Activated T-helper 1 cell treated with Interleukin-2 at 50 U/mL for 16 hours (primary cell): ENCODE results near the gene NFASC.

Source experiments
- DNase-seq: peaks from one replicate; pipeline ENCODE4 v3.0.0-alpha.2; 2020; ENCODE audit warnings: low read depth

The NFASC gene

DNA sequence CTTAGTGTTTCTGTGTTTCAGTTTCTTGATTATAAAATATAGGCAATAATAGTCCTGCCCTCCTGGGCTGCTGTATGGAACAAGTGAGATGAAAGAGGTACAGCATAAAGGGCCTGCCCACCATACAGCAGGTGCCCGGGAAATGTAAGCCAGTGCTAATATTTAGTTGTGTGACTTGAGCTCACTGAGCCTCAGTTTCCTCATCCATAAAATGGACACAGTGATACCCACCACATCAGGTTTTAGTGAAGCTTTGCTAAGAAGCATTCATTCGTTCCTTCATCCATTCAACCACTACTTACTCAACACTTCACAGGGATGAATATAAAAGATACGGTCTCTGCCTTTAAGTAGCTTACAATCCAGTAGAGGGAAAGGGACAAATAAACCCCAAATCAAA lies 192.2 kb downstream of the NFASC start:
- DNase-seq = no peak

DNA sequence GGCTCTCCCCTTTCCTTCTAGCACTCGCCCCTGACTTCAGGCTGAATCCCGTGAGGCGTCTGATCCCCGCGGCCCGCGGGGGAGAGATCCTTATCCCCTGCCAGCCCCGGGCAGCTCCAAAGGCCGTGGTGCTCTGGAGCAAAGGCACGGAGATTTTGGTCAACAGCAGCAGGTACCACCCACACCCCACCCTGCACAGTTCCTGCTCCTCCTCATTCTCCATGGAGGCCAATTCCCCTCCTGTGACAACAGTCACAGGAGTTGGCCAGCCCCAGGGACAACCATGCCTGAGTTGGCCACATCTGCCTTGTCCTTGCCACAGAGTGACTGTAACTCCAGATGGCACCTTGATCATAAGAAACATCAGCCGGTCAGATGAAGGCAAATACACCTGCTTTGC lies 193.6 kb downstream of the NFASC start:
- DNase-seq = no peak

DNA sequence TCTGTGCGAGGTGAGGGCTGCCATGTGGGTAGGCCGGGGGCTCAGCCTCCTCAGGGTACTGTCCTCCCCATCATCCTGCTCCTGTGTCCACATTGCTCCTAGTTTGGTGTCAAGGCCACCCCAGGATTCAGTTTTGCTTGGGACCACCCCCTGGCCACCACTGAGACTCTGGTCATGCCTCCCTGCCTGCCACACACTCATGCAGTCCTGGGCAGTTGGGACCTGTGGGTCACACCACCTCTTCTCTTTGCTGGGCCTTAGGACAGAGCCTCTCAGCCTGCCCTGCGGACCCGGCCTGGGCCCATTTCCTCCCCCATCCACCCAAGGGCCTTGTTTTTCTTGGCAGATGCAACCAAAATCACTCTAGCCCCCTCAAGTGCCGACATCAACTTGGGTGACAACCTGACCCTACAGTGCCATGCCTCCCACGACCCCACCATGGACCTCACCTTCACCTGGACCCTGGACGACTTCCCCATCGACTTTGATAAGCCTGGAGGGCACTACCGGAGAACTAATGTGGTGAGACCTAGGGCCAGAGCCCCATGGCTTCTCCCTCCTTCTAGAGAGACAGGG lies 194.2 kb downstream of the NFASC start:
- no peak for DNase-seq

DNA sequence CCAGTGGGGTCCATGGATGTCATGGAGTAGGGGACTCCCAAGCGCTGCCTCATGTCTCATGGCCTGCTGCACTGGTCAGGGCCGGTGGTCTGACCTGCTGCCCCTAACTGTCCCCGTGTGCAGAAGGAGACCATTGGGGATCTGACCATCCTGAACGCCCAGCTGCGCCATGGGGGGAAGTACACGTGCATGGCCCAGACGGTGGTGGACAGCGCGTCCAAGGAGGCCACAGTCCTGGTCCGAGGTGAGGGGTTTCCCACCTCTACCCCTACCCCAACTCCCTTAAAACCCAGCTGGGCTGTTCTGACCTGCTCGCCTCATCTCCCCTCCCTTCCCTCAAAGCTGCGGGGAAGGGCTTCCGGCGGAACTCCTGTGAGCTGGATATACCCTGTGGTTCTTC lies 195.0 kb downstream of the NFASC start:
- DNase-seq = no peak

DNA sequence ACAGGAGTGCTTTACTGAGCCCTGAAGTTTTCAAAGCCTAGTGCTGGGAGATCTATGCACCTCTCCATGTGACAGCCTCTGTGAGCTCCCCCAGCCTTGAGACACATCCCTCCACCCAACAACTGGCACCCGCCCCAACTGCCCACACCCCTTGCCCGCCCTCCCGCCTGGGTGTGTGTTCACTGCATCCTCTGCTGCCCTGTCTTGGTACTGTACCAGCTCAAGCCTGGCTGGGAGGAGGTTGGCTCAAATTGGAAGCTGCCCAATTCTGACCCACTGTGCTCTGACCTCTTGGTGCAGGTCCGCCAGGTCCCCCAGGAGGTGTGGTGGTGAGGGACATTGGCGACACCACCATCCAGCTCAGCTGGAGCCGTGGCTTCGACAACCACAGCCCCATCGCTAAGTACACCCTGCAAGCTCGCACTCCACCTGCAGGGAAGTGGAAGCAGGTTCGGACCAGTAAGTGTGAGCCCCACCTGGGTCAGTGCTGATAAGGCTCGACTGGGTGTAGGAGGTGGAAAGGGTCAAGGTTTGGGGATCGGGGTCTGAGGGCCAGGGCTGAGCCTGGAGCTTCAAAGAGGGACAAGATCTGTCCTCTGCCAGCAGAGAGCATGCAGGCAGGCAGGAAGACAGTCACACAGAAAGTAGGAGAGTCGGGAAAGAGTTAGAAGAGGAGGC lies 195.6 kb downstream of the NFASC start:
- DNase-seq = no peak

DNA sequence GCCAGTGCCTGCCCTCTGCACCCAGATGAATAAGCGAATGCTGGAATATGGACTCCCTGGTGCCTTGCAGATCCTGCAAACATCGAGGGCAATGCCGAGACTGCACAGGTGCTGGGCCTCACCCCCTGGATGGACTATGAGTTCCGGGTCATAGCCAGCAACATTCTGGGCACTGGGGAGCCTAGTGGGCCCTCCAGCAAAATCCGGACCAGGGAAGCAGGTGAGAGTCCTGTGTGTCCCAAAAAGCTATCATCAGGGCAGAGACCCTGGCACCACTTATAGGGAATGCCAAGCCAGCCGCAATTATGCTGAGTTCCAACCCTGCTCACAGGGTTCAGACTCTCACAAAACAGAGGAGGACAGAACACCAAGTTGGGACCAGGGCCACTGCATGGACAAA lies 196.4 kb downstream of the NFASC start:
- DNase-seq = no peak

DNA sequence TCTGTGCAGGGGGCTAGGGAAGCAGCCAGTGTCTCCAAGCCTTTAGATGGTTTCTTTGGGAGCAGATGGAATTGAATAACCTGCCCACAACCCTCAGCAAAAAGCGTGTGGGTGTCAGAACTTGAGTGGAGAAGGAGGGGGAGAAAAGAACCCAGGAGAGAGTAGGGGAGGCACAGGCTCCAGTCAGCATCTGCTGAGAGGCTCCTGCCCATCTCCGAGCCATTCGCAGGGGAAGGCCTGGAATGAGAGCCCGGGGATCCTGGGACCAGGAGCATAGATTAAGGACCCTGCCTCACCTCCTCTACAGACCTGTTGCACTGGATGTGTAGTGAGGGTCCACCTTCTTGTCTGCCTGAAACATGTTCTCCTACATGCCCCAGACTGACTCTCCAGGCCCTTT lies 197.3 kb downstream of the NFASC start:
- no peak for DNase-seq

DNA sequence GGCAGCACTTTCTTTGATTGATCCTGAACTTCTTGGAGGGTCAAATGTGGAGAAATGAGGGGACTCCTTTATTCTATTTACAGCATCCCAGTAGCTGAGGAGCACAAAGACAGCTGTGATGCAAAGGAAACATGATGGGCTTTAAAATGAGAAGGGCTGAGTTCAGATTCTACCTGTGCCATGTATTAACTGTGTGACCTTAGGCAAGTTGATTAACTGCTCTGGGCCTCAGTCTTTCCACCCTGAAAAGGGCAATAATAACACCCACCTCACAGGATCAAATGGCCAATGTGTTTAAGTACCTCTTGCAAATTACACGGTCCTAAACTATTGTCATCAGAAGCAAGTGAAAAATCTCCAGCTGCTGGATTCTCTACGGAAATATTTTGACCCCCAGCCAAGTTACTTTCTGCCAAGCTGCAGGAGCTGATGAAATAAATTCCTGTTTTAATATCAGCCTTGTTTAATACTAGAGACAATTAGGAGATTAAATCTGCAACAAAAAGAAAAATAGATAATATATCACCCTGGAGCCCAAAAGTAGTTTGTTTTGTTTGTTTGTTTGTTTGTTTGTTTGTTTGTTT lies 197.9 kb downstream of the NFASC start:
- DNase-seq = no peak

DNA sequence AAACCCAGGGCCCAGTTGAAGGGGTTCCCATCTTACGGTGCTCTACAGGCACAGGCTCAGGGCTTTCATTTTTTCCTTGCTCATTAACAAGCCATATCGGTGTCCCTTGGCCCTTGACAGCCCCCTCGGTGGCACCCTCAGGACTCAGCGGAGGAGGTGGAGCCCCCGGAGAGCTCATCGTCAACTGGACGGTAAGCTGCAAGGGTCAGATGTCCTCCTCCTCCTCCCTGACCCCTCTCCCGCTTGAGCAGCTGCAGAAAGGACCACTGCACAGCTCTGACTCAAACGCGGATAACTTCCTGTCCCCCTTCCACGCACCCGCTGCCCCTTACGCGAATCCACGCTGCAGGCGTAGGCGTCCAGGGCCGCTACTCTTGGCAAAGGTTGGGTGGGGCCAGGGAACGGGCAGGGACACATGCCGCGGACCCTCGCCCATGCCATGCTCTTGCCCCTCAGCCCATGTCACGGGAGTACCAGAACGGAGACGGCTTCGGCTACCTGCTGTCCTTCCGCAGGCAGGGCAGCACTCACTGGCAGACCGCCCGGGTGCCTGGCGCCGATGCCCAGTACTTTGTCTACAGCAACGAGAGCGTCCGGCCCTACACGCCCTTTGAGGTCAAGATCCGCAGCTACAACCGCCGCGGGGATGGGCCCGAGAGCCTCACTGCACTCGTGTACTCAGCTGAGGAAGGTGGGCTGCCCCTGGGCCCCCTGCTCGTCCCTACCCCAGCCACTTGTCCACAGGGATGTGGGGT lies 198.9 kb downstream of the NFASC start:
- DNase-seq = no peak

DNA sequence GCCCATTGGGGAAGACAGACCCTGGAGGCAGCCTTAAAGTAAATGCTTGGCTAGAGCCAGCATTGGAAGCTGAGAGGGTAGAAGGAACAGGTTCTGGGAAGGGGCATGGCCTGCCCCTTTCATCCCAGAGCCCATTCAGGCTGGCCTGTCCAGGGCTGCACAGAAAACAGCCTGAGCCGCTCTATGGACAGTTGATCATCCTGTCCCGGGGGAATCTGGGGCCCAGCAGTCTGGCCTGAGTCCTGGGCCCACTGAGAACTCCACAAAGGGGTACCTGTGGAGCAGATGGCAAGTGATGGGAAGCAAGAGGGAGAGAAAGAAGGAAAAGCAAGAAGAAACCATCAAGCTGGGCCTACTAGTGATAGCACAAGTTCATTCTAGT lies 200.4 kb downstream of the NFASC start:
- DNase-seq = no peak

DNA sequence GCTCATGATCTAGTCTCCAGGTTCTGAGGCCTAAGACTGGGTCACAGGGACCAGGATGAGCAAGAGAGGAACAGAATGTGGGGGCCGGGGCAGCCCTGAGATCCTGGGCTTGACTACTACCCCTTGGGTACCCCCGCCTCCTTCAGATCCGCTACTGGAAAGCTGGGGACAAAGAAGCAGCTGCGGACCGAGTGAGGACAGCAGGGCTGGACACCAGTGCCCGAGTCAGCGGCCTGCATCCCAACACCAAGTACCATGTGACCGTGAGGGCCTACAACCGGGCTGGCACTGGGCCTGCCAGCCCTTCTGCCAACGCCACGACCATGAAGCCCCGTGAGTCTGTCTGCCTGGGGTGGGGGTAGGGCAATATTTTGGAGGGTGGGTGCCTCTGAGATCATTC lies 201.1 kb downstream of the NFASC start:
- no peak for DNase-seq

DNA sequence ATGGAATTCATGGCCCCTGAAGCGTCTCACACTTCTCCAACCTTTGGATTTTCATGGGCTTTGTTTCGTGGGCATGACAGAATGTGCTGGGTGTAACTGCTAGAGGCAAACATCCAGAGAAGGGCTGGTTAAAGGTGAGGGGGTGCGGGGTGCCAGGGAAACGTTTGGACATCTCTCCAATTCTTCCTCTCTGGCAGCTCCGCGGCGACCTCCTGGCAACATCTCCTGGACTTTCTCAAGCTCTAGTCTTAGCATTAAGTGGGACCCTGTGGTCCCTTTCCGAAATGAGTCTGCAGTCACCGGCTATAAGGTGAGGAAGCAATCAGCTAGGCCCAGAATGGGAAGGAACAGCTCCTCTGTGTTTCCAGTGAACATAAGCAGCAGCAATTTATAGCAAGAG lies 201.6 kb downstream of the NFASC start:
- DNase-seq = no peak
